GM23248 (cell line): ENCODE data around the gene LRMDA. TPM values are rescaled to one million over a fixed set of nuclear protein-coding genes. Genes with fewer than 3 reads are reported as not detected.

Experiments used
- DNase-seq: peaks from one replicate; pipeline ENCODE4 v3.0.0-alpha.2; 2015
- H2AFZ ChIP-seq: fragments of 200-600 bp; sonication (generic); 2 replicates; pipeline ENCODE4 v1.6.1; 2016; ENCODE audit warnings: antibody characterized with exemption
- H3F3A ChIP-seq: fragments of 200-600 bp; sonication (generic); 2 replicates; pipeline ENCODE4 v1.6.1; 2016; ENCODE audit warnings: mild to moderate bottlenecking, antibody characterized with exemption, mixed run types; ENCODE audit not compliant: insufficient read depth
- H3K27ac ChIP-seq: fragments of 200-600 bp; sonication (generic); 2 replicates; pipeline ENCODE4 v1.5.1; 2016; ENCODE audit warnings: mild to moderate bottlenecking
- H3K27me3 ChIP-seq: fragments of 200-600 bp; sonication (generic); replicated peaks from 2 replicates; pipeline ENCODE4 v1.6.1; 2016; ENCODE audit warnings: mild to moderate bottlenecking; ENCODE audit not compliant: insufficient read depth
- H3K36me3 ChIP-seq: fragments of 200-600 bp; sonication (generic); 2 replicates; pipeline ENCODE4 v1.6.1; 2016; ENCODE audit warnings: low read depth, mild to moderate bottlenecking
- H3K4me1 ChIP-seq: fragments of 200-600 bp; sonication (generic); 2 replicates; pipeline ENCODE4 v1.6.1; 2016; ENCODE audit warnings: mild to moderate bottlenecking; ENCODE audit not compliant: insufficient read depth
- H3K4me2 ChIP-seq: fragments of 200-600 bp; sonication (generic); one replicate; pipeline ENCODE4 v1.6.1; 2016; ENCODE audit warnings: mild to moderate bottlenecking; ENCODE audit not compliant: unreplicated experiment
- H3K4me3 ChIP-seq: fragments of 200-600 bp; sonication (generic); 2 replicates; pipeline ENCODE4 v1.5.1; 2016; ENCODE audit warnings: mild to moderate bottlenecking
- H3K79me2 ChIP-seq: fragments of 200-600 bp; sonication (generic); 2 replicates; pipeline ENCODE4 v1.6.1; 2016; ENCODE audit warnings: mild to moderate bottlenecking; ENCODE audit not compliant: insufficient read depth
- H3K9ac ChIP-seq: fragments of 200-600 bp; sonication (generic); 2 replicates; pipeline ENCODE4 v1.6.1; 2016; ENCODE audit warnings: mild to moderate bottlenecking
- H3K9me2 ChIP-seq: fragments of 200-600 bp; sonication (generic); 2 replicates; pipeline ENCODE4 v1.6.1; 2016; ENCODE audit warnings: mixed run types, mild to moderate bottlenecking, moderate library complexity; ENCODE audit not compliant: insufficient read depth
- H3K9me3 ChIP-seq: fragments of 200-600 bp; sonication (generic); one replicate; pipeline ENCODE4 v1.6.1; 2017; ENCODE audit warnings: low read depth
- H4K20me1 ChIP-seq: fragments of 200-600 bp; sonication (generic); 2 replicates; pipeline ENCODE4 v1.6.0; 2016; ENCODE audit not compliant: insufficient read depth
- EZH2 ChIP-seq: fragments of 200-600 bp; sonication (generic); IDR thresholded peaks from 2 replicates; pipeline ENCODE4 v1.6.1; 2018; ENCODE audit warnings: antibody characterized with exemption, mild to moderate bottlenecking; ENCODE audit not compliant: insufficient read depth, poor library complexity, severe bottlenecking
- EZH2phosphoT487 ChIP-seq: fragments of 200-600 bp; sonication (generic); IDR thresholded peaks from 2 replicates; pipeline ENCODE4 v1.6.1; 2018; ENCODE audit warnings: antibody characterized with exemption, moderate library complexity, mild to moderate bottlenecking, low read depth; ENCODE audit not compliant: insufficient read depth
- WGBS, 2 experiments: methylation state at CpG; one replicate each; pipeline ENCODE4 v1.1.6; 2015 to 2017; ENCODE audit warnings: low lambda C conversion rate in 2 of 2, low coverage in 1 of 2; ENCODE audit errors: missing lambda C conversion rate in 2 of 2; 5-methylcytosine and 5-hydroxymethylcytosine counted together
- in situ Hi-C: fragments of 300-500 bp; cut with MboI; formaldehyde crosslinking; loops from 2 replicates; pipeline ENCODE4 v1.15.0; 2020
- polyA plus RNA-seq: library from polyadenylated mRNA; unstranded; fragments of >200 nt; fragmentation: Nextera tagmentation; extraction: Ambion mirVana; gene quantifications from 2 replicates; pipeline ENCODE4 v1.2.1, GENCODE V29; 2016
- total RNA-seq: library from RNA; depleted of rRNA; stranded (reverse); fragments of >200 nt; shearing (Covaris generic); gene quantifications from 2 replicates; pipeline ENCODE4 v1.2.3, GENCODE V29; 2014

Gene LRMDA
- total and polyA plus RNA-seq, 2 experiments from 2014 or later = 2.6 TPM; not detected in 1

DNA sequence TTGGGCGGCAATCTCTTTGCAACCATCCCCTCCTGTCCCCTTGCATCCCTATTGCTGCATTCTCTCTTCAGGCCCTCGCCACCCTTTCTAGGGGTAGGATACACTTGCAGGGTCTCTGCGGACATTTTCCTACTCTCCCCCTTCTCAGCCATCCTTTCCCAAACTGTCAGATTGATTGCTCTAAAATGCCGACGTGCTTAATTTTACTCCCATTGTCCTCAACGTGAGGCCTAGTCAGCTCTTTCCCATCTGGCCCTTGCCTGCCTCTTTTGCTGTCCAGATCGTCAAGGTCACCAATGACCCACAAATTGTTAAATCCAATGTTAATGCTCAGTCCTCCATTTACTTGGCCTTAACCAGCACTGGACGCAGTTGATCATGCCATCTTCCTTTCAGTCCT lies 12.7 kb upstream of the LRMDA start:
- Histone ChIP-seq H3K79me2 (no peaks in the 10 kb centered on the region), H3K4me1 (no peaks in the 10 kb centered on the region), H3K36me3 (no peaks in the 10 kb centered on the region), H3K27ac (no peak overlapping the region), H2AFZ (no peak overlapping the region), H3K9ac (no peak overlapping the region), H3K27me3 (no peaks in the 10 kb centered on the region), H3F3A (no peaks in the 10 kb centered on the region), H3K4me3 (no peak overlapping the region), H3K4me2 (no peak overlapping the region), H4K20me1 (no peaks in the 10 kb centered on the region), H3K9me2 (no peaks in the 10 kb centered on the region), H3K9me3 (no peaks in the 10 kb centered on the region)
- no peak for DNase-seq
- in situ Hi-C loops = loop anchor here (25.0 kb wide), 1 partner anchor 494 kb away; no protein-coding TSS in a partner anchor
- TF ChIP-seq EZH2phosphoT487 = no peak
- TF ChIP-seq EZH2 = no peak
- WGBS, 2 experiments = 89 to 90% methylated on average over 8 of the region's 8 CpGs

DNA sequence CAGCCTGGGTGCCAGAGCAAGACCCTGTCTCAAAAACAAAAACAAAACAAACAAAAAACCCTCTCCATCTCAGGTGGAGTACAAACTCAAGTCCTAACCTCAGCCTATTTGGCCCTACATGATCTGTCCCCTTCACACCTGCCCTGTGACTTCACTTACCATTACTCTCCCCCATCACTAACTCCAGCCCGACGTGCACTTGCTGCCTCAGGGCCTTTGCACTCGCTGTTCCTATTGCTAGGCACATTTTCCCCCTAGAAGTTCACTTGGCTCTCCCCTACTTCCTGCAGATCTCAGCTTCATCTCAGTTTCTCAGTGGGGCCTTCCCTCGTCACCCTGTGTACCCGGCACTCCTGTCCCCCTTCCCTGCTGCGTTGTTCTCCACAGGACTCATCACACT lies 8.5 kb upstream of the LRMDA start:
- Histone ChIP-seq H3K4me3 (no peak overlapping the region), H4K20me1 (no peaks in the 10 kb centered on the region), H3K36me3 (no peaks in the 10 kb centered on the region), H3K27me3 (no peaks in the 10 kb centered on the region), H3K9me2 (no peaks in the 10 kb centered on the region), H3K9me3 (no peaks in the 10 kb centered on the region), H3K4me1 (no peaks in the 10 kb centered on the region), H3F3A (no peaks in the 10 kb centered on the region), H3K79me2 (no peaks in the 10 kb centered on the region), H3K9ac (no peak overlapping the region), H3K4me2 (no peak overlapping the region), H3K27ac (no peak overlapping the region), H2AFZ (no peak overlapping the region)
- in situ Hi-C loops = loop anchor here (25.0 kb wide), 1 partner anchor 489 kb away; no protein-coding TSS in a partner anchor
- WGBS, 2 experiments = 91 to 100% methylated on average over 6 of the region's 6 CpGs
- no peak for DNase-seq
- no peak for TF ChIP-seq EZH2
- TF ChIP-seq EZH2phosphoT487 = no peak

DNA sequence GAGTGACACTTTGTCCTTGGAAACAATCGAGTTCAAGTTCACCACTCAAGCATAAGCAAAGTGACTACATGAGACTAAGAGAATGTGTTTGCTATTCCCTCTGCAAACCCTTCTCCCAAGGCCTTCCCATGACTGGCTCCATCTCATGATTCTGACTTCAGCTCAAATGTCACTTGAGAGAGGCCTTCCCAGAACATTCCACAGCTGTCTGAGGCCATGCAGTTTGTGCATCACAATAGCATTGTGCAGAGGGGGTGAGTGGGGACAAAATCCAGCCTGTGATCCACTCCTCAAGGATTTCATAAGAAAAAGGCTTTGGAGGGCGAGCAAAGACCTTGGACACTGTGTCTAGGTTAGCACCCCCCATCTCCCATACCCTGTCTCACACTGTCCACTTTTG lies 6.9 kb upstream of the LRMDA start:
- no peak overlapping the region for H3K4me2 ChIP-seq
- H3K79me2 ChIP-seq = no peaks in the 10 kb centered on the region
- no peak overlapping the region for H2AFZ ChIP-seq
- no peak overlapping the region for H3K9ac ChIP-seq
- H3K27ac ChIP-seq = no peak overlapping the region
- H3K4me3 ChIP-seq = no peak overlapping the region
- 73 to 82% methylated on average over 2 of the region's 2 CpGs for WGBS, 2 experiments
- no peak for DNase-seq
- no peaks in the 10 kb centered on the region for H3K27me3 ChIP-seq
- H3F3A ChIP-seq = no peaks in the 10 kb centered on the region
- in situ Hi-C loops = loop anchor here (25.0 kb wide), 1 partner anchor 488 kb away; no protein-coding TSS in a partner anchor
- no peak for TF ChIP-seq EZH2
- no peak for TF ChIP-seq EZH2phosphoT487
- no peaks in the 10 kb centered on the region for H3K36me3 ChIP-seq
- no peaks in the 10 kb centered on the region for H3K9me2 ChIP-seq
- no peaks in the 10 kb centered on the region for H3K4me1 ChIP-seq
- no peaks in the 10 kb centered on the region for H3K9me3 ChIP-seq
- no peaks in the 10 kb centered on the region for H4K20me1 ChIP-seq

DNA sequence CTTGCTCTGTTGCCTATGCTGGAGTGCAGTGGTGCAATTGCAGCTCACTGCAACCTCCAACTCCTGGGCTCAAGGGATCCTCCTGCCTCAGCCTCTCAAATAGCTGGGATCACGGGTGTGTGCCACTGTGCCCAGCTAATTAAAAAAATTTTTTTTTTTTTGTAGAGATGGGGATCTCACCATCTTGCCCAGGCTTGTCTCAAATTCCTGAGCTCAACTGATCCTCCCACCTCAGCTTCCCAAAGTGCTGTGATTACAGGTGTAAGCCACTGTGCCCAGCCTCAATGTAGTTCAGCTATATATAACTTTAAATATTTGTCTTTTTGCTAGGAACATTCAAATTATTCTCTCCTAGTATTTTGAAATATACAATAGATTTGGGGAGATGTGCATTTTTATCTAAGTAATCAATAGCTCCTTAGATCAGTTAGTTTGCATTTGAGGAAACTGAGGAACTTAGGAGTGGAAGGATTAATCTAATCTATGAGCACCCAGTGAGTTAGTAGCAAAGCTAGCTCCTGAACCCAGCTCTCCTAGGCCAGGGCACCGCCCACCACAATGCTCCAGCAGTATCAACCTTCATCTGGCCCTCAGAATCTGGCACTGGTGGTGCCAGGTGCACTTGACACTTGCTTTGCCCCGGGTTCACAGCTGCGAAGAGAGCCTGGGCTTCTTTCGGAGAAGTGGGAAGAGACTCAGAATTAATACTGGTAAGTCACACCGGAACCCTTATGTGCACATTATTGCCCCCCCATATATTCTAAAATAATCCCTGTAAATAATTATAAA lies 5.9 kb upstream of the LRMDA start:
- Histone ChIP-seq H3K79me2 (no peaks in the 10 kb centered on the region), H3K9me2 (no peaks in the 10 kb centered on the region), H3K27ac (no peak overlapping the region), H4K20me1 (no peaks in the 10 kb centered on the region), H3K4me1 (no peaks in the 10 kb centered on the region), H3K36me3 (no peaks in the 10 kb centered on the region), H3K9ac (no peak overlapping the region), H3K9me3 (no peaks in the 10 kb centered on the region), H2AFZ (no peak overlapping the region), H3K4me3 (no peak overlapping the region), H3F3A (no peaks in the 10 kb centered on the region), H3K27me3 (no peaks in the 10 kb centered on the region), H3K4me2 (no peak overlapping the region)
- TF ChIP-seq EZH2phosphoT487 (no peak), EZH2 (no peak)
- WGBS, 2 experiments = 90% methylated on average over 6 of the region's 6 CpGs
- no peak for DNase-seq
- in situ Hi-C loops = no loop called here
